Measurements from ENCODE around the gene ZSWIM6.

The ZSWIM6 gene

DNA sequence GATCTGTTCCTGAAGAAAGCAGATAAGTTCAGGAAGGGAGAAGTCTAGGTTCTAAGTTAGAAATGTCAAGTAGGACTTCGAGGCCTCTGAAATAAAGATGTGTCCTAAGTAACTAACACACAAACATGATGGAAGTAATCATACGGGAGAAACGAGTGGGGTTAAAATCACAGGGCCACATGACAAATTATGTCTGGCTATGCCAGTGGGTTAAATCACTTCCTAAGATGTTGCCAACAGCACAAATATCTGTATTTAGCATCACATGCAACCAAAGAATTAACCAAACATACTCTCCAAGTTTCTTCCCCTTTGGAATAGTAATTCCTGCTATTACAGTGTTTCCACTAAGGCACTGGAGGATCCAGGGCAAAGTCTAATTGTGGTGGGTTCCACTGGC is 13.7 kb upstream of the ZSWIM6 start:
- Histone ChIP-seq H3K27ac (no peak overlapping the region), H3K4me3 (ENCODE audit: low read depth, low read length) (no peak overlapping the region), H3K27me3 (replicated peaks) (no peaks in the 10 kb centered on the region), H3K36me3 (replicated peaks) (no peaks in the 10 kb centered on the region)
- TF ChIP-seq, protein P1, sequence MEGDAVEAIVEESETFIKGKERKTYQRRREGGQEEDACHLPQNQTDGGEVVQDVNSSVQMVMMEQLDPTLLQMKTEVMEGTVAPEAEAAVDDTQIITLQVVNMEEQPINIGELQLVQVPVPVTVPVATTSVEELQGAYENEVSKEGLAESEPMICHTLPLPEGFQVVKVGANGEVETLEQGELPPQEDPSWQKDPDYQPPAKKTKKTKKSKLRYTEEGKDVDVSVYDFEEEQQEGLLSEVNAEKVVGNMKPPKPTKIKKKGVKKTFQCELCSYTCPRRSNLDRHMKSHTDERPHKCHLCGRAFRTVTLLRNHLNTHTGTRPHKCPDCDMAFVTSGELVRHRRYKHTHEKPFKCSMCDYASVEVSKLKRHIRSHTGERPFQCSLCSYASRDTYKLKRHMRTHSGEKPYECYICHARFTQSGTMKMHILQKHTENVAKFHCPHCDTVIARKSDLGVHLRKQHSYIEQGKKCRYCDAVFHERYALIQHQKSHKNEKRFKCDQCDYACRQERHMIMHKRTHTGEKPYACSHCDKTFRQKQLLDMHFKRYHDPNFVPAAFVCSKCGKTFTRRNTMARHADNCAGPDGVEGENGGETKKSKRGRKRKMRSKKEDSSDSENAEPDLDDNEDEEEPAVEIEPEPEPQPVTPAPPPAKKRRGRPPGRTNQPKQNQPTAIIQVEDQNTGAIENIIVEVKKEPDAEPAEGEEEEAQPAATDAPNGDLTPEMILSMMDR (IDR thresholded peaks at IDR 0.05; ENCODE audit: low read depth, low read length, missing control alignments), result no peak
- in situ Hi-C loops (cut with HindIII; ENCODE audit: low pct_ligation_motif_present, low sequenced_read_pairs), result no loop called here
- no peak for DNase-seq

DNA sequence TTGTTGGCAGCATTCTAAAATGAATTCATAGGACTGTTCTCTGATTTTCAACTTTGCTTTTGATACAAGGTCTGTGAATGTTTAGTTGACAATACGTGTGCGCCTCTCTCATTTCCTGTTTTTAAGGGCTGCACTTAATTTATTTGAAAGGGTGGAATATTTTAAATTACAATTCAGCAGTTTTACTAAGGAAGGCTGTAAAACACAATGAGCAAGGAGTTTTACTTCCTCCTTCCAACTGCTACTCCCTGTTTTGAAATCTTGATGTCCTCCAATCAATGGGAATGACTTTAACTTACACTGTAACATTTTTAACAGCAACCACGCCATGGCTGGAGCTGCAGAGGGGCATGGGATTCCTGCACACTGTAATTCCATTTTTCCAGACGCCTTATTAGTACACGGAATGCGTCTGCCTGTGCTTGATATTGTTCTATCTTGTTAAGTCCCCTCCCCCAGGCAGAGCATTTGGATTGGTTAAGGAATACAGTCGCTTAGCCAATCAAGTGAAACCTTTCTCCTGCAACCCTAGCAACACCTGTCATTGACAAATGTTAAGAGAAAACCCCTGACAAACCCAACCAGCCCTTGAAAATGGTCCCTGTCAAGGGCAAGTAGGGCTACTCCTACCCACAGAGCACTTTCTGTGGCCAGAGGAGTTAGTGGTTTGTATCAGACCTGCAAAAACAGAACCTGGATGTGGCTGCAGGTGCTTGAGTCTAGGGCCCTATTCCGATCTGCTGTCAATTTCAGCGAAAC is 12.5 kb upstream of the ZSWIM6 start:
- no peak for DNase-seq
- TF ChIP-seq, protein P1 (IDR thresholded peaks at IDR 0.05; ENCODE audit: low read depth, low read length, missing control alignments), result no peak
- Histone ChIP-seq H3K4me3 (ENCODE audit: low read depth, low read length) (no peak overlapping the region), H3K27ac (no peak overlapping the region), H3K27me3 (replicated peaks) (no peaks in the 10 kb centered on the region), H3K36me3 (replicated peaks) (no peaks in the 10 kb centered on the region)
- in situ Hi-C loops (cut with HindIII; ENCODE audit: low pct_ligation_motif_present, low sequenced_read_pairs), result no loop called here

DNA sequence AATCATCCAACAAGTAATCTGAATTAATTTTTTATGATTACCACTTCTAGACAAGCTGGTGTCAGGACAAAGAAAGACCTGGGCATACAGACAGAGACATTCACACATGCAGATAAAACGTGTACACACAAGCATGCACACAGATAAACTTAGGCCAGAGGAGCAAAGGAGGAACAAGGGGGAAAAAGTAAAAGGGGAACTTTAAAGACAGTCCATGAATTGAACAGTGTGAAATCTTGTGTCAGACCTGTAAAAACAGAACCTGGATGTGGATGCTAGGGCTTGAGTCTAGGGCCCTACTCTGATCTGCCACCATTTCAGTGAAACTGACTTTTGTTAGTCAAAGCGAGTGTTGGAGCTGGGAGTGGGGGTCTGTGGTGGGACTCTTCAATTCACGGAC is 11.2 kb upstream of the ZSWIM6 start:
- in situ Hi-C loops (cut with HindIII; ENCODE audit: low pct_ligation_motif_present, low sequenced_read_pairs), result no loop called here
- TF ChIP-seq, protein P1 (IDR thresholded peaks at IDR 0.05; ENCODE audit: low read depth, low read length, missing control alignments), result no peak
- H3K27ac ChIP-seq, result no peak overlapping the region

DNA sequence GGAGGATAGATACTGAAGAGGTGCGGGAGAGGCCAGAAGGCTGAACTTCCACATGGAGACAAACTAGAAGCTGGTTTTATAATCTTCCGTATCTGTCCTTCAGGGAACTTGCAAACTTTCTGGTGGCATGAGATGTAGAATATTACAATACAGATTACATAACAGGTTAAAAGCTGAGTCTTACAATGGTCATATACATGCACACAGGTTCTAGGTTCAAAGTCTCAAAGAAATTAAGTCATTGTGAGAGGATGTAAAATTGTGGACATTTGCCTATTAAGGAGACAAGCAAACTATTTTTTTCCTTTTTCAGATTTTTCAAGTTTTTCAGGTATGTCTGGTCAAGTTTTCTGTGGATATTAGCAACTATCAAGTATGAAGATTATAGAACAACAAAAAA is 10.4 kb upstream of the ZSWIM6 start:
- Histone ChIP-seq H3K27me3 (replicated peaks) (no peaks in the 10 kb centered on the region), H3K36me3 (replicated peaks) (no peaks in the 10 kb centered on the region), H3K4me3 (ENCODE audit: low read depth, low read length) (no peak overlapping the region), H3K27ac (no peak overlapping the region)
- TF ChIP-seq, protein P1 (IDR thresholded peaks at IDR 0.05; ENCODE audit: low read depth, low read length, missing control alignments), result no peak
- no peak for DNase-seq
- in situ Hi-C loops (cut with HindIII; ENCODE audit: low pct_ligation_motif_present, low sequenced_read_pairs), result no loop called here

More for the DNA sequence above, 11.2 kb upstream of the ZSWIM6 start:
- DNase-seq, result no peak
- Histone ChIP-seq H3K4me3 (ENCODE audit: low read depth, low read length) (no peak overlapping the region), H3K27me3 (replicated peaks) (no peaks in the 10 kb centered on the region), H3K36me3 (replicated peaks) (no peaks in the 10 kb centered on the region)

DNA sequence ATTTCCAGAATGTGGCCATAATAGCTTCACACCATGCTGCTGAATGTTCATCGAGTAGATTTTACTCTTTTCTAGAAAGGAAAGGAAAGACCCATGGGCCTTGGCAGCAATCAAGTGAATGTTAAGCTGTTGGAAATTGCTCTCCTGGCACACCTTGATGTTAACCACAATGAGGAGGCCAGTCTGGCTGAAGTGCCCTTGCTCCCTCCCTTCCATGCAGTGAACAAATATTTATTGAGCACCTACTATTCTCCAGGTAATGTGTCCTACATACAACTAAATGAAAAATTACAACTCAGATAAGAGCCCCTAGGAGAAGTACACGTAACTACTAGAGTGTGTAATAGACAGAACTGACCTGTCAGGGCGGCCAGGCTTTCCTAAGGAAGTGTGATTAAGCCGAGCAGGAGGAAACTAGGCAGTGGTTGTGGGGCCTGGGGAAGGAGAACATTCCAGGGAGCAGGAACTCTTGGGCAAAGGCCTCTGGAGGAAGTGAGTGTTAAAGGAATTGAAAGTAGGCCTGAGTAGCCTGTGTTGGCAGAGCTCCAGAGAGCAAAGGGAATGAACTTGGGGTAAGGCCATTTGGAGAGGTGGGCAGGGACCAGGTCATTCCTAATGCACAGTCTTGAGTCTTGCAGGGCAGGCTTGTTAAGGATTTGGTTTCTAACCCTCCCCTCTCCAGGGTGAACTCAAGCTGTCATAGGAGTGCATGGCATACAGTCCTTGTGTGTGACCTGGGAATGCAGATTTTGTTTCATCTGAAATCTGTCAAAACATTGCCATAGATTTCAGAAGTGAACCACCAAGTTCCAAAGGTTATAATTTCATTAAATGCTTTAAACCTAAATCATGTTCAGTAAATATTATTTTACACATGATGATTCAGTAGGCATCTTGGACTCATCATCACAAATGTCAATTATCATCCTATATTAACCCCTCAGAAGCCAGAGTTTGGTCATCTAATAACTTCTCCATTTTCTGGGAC is 9.0 kb upstream of the ZSWIM6 start:
- Histone ChIP-seq H3K36me3 (replicated peaks) (no peaks in the 10 kb centered on the region), H3K27ac (peak overlapping the region; percentile 19), H3K4me3 (ENCODE audit: low read depth, low read length) (no peak overlapping the region), H3K27me3 (replicated peaks) (no peaks in the 10 kb centered on the region)
- TF ChIP-seq, protein P1 (IDR thresholded peaks at IDR 0.05; ENCODE audit: low read depth, low read length, missing control alignments), result no peak
- DNase-seq, result no peak
- in situ Hi-C loops (cut with HindIII; ENCODE audit: low pct_ligation_motif_present, low sequenced_read_pairs), result no loop called here

Data from brain microvascular endothelial cell (primary cell).